ENCODE measurements around the gene NFIC.
A peak's percentile ranks its signal among the peaks of the same experiment; 100 is the strongest.

Gene NFIC

DNA sequence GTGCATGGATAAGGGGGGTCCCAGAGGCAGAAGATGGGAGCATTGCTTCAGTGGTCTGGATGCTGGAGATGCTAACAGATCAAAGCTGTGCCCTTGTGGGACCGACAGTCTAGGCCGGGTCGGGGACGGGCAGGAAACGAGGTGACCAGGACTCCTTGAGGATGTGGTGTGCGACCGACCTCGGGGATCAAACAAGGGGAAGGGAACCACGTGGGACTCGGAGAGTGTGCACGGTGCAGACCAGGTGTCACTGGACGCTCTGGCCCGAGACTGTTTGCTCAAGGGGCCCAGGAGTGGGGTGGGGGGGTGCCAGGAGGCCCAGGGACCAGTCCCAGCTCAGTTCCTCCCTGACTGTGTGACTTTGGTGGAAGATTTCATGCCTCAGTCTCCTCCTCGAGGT is 6.0 kb downstream of the NFIC start:
- Histone ChIP-seq H3K14ac (ENCODE audit: low read length in 2 of 2) (no peak overlapping the region), H2AFZ (ENCODE audit: low read depth, low read length) (no peak overlapping the region), H3K23ac (ENCODE audit: low read length in 2 of 2) (no peak overlapping the region), H2BK15ac (ENCODE audit: low read depth, poor library complexity, severe bottlenecking) (no peak overlapping the region), H3K4me1 (ENCODE audit: control insufficient read depth, insufficient read depth, low read depth, low read length) (peaks cover 45% of the 10 kb centered on the region), H2BK120ac (ENCODE audit: low read depth, low read length) (no peak overlapping the region), H3K9me3 (ENCODE audit: control insufficient read depth, low read length) (no peaks in the 10 kb centered on the region), H3K27me3 (ENCODE audit: control insufficient read depth in 1 of 2, insufficient read depth in 1 of 2, low read length in 2 of 2) (no peaks in the 10 kb centered on the region), H3K79me1 (replicated peaks; ENCODE audit: low read length, poor library complexity, severe bottlenecking) (peaks cover 22% of the 10 kb centered on the region), H4K8ac (ENCODE audit: low read length) (peak overlapping the region; percentile 3), H4K91ac (ENCODE audit: low read length) (no peak overlapping the region), H3K4me3 (ENCODE audit: insufficient read depth in 1 of 2, low read depth in 1 of 2, low read length in 2 of 2) (no peak overlapping the region), H3K4ac (ENCODE audit: low read depth in 1 of 2, low read length in 2 of 2) (no peak overlapping the region), H3K27ac (ENCODE audit: low read length, poor library complexity, severe bottlenecking) (no peak overlapping the region), H2BK5ac (ENCODE audit: low read depth, low read length, poor library complexity, severe bottlenecking) (no peak overlapping the region), H3K36me3 (ENCODE audit: control insufficient read depth in 1 of 2, insufficient read depth in 2 of 2, low read depth in 1 of 2, low read length in 2 of 2) (peaks cover 9 to 26% of the 10 kb centered on the region in 2 experiments), H3K18ac (ENCODE audit: low read depth in 1 of 2, low read length in 2 of 2) (no peak overlapping the region), H3K9ac (ENCODE audit: low read length) (no peak overlapping the region), H2BK12ac (ENCODE audit: low read length in 2 of 2) (no peak overlapping the region), H3K4me2 (ENCODE audit: low read length, poor library complexity, severe bottlenecking) (no peak overlapping the region), H2AK5ac (ENCODE audit: low read length, severe bottlenecking) (no peak overlapping the region)
- no peak for DNase-seq
- 76% methylated on average over 13 of the region's 14 CpGs for WGBS

DNA sequence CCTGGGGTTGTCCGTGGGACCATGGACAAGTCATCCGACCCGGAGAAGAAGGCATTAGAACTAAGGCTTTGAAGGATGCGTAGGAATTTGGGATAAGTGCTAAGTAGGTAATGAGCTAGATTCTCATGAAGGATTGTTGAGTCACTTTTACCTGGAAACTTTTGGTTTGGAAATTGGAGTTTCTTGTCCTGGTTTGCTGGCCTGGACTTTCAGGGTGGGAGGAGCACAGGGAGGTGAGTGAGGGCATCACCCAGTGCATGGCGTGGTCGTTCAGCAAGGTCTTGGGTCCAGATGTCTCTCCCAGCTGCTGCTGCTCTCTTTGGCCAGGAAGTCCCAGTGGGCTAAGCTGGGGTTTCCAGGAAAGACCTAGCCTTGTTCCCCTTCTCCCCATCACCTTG is 7.6 kb downstream of the NFIC start:
- no peak overlapping the region for H2BK120ac ChIP-seq (ENCODE audit: low read depth, low read length)
- no peak overlapping the region for H2AFZ ChIP-seq (ENCODE audit: low read depth, low read length)
- no peak overlapping the region for H2BK5ac ChIP-seq (ENCODE audit: low read depth, low read length, poor library complexity, severe bottlenecking)
- H3K14ac ChIP-seq (ENCODE audit: low read length in 2 of 2): no peak overlapping the region
- H3K23ac ChIP-seq (ENCODE audit: low read length in 2 of 2): no peak overlapping the region
- H3K9me3 ChIP-seq (ENCODE audit: control insufficient read depth, low read length): no peaks in the 10 kb centered on the region
- no peak overlapping the region for H3K4ac ChIP-seq (ENCODE audit: low read depth in 1 of 2, low read length in 2 of 2)
- H3K79me1 ChIP-seq (replicated peaks; ENCODE audit: low read length, poor library complexity, severe bottlenecking): peaks cover 29% of the 10 kb centered on the region
- peak overlapping the region; percentile 57 for H3K9ac ChIP-seq (ENCODE audit: low read length)
- no peak overlapping the region for H2AK5ac ChIP-seq (ENCODE audit: low read length, severe bottlenecking)
- H2BK15ac ChIP-seq (ENCODE audit: low read depth, poor library complexity, severe bottlenecking): no peak overlapping the region
- H3K18ac ChIP-seq (ENCODE audit: low read depth in 1 of 2, low read length in 2 of 2): peak overlapping the region in 1 of 2 experiments; percentile 14
- peak overlapping the region; percentile 39 for H4K8ac ChIP-seq (ENCODE audit: low read length)
- 78% methylated on average over 6 of the region's 6 CpGs for WGBS
- H3K27ac ChIP-seq (ENCODE audit: low read length, poor library complexity, severe bottlenecking): no peak overlapping the region
- H3K4me1 ChIP-seq (ENCODE audit: control insufficient read depth, insufficient read depth, low read depth, low read length): peaks cover 31% of the 10 kb centered on the region
- H2BK12ac ChIP-seq (ENCODE audit: low read length in 2 of 2): peak overlapping the region in 1 of 2 experiments; percentile 3
- H3K36me3 ChIP-seq (ENCODE audit: control insufficient read depth in 1 of 2, insufficient read depth in 2 of 2, low read depth in 1 of 2, low read length in 2 of 2): peaks cover 9 to 26% of the 10 kb centered on the region in 2 experiments
- H3K4me2 ChIP-seq (ENCODE audit: low read length, poor library complexity, severe bottlenecking): no peak overlapping the region
- H3K27me3 ChIP-seq (ENCODE audit: control insufficient read depth in 1 of 2, insufficient read depth in 1 of 2, low read length in 2 of 2): no peaks in the 10 kb centered on the region
- DNase-seq: no peak
- no peak overlapping the region for H3K4me3 ChIP-seq (ENCODE audit: insufficient read depth in 1 of 2, low read depth in 1 of 2, low read length in 2 of 2)
- H4K91ac ChIP-seq (ENCODE audit: low read length): no peak overlapping the region

DNA sequence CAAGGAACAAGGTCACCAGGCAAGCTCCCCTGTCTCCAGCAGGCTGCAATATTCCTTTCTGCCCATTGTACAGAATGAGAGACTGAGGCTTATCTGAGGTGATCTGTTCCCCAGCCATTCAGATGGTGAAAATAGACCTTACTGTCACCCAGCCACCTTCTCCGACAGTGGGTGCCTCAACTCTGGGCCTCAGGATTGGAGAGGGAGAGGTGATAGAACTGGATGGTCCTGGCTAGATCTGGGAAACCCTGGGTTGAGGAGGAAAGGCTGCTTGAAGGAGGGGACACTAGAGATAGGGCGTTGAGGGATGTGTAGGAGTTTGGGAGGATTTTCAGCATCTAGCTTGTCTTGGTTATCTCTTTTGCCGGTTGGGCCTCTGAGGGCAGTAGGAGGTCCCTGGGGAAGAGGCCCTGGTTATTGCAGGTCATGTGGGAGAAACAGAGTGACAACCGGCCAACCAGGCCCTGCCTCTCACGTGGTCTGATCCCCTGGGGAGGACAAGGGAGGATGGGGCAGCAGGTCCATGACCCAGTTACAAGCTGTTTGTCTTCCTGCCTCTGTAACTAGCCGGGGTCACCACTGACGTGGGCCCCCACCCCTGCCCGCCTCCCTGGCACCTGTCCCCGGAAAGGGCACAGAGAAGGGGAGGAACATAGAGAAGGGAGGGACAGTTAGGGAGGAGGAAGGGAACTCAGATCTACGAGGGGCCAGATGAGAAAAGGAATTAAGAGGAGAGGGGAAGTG is 8.2 kb downstream of the NFIC start:
- Histone ChIP-seq H3K4me1 (ENCODE audit: control insufficient read depth, insufficient read depth, low read depth, low read length) (peaks cover 31% of the 10 kb centered on the region), H2BK15ac (ENCODE audit: low read depth, poor library complexity, severe bottlenecking) (peak overlapping the region; percentile 12), H2BK5ac (ENCODE audit: low read depth, low read length, poor library complexity, severe bottlenecking) (no peak overlapping the region), H3K4me2 (ENCODE audit: low read length, poor library complexity, severe bottlenecking) (no peak overlapping the region), H4K91ac (ENCODE audit: low read length) (peak overlapping the region; percentile 52), H3K36me3 (ENCODE audit: control insufficient read depth in 1 of 2, insufficient read depth in 2 of 2, low read depth in 1 of 2, low read length in 2 of 2) (peaks cover 9 to 26% of the 10 kb centered on the region in 2 experiments), H2BK120ac (ENCODE audit: low read depth, low read length) (no peak overlapping the region), H4K8ac (ENCODE audit: low read length) (peak overlapping the region; percentile 39), H2AFZ (ENCODE audit: low read depth, low read length) (no peak overlapping the region), H3K27me3 (ENCODE audit: control insufficient read depth in 1 of 2, insufficient read depth in 1 of 2, low read length in 2 of 2) (no peaks in the 10 kb centered on the region), H2BK12ac (ENCODE audit: low read length in 2 of 2) (peak overlapping the region in 1 of 2 experiments; percentile 68), H2AK5ac (ENCODE audit: low read length, severe bottlenecking) (no peak overlapping the region), H3K9ac (ENCODE audit: low read length) (peak overlapping the region; percentile 57), H3K4ac (ENCODE audit: low read depth in 1 of 2, low read length in 2 of 2) (no peak overlapping the region), H3K27ac (ENCODE audit: low read length, poor library complexity, severe bottlenecking) (no peak overlapping the region), H3K18ac (ENCODE audit: low read depth in 1 of 2, low read length in 2 of 2) (peak overlapping the region; percentile 14 to 64), H3K23ac (ENCODE audit: low read length in 2 of 2) (no peak overlapping the region), H3K14ac (ENCODE audit: low read length in 2 of 2) (peak overlapping the region in 1 of 2 experiments; percentile 56), H3K9me3 (ENCODE audit: control insufficient read depth, low read length) (no peaks in the 10 kb centered on the region), H3K79me1 (replicated peaks; ENCODE audit: low read length, poor library complexity, severe bottlenecking) (peaks cover 29% of the 10 kb centered on the region), H3K4me3 (ENCODE audit: insufficient read depth in 1 of 2, low read depth in 1 of 2, low read length in 2 of 2) (no peak overlapping the region)
- WGBS: 58% methylated on average over 9 of the region's 10 CpGs
- no peak for DNase-seq

DNA sequence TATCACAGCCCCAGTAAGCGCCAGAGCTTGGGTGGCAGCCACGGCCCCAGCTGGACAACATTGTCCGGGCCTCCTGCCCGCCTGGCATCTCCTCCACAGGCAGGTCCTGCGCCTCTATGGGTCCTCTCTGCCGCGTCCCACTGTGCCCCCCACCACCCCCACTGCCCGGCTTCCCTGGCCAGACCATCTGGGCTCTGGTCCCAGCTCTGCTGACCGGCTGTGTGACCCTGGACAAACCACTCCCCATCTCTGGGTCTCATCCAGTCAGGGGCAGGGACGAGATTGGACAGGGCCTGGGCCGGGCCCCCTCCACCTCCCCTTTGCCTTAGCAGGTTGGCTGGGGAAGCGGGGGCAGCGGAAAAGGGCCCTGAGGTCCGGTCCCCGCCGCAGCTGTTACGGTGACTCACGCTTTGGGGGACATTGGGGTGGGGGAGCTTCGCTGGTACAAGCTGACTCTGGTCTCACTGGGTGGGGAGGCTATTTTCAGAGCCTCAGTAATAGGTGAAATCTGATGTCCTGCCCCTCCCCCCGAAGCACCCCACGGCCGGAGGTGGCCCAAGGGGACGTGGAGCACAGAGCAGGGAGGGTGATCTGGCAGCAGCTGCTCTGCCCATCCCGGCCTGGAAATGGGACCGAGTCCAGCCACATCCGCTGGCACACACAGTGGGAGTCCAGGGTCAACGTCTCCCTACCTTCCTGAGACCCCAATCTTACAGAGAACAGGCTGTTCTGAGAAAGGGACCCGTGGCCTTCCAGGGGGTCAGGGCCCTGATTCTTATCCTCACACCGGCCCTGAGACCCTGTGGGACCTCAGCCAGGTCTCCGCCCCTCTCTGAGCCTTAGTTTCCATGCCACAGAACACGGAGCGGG is 9.1 kb downstream of the NFIC start:
- H2BK120ac ChIP-seq (ENCODE audit: low read depth, low read length): no peak overlapping the region
- peak; percentile 45 for DNase-seq

More for the DNA sequence above, 9.1 kb downstream of the NFIC start:
- Histone ChIP-seq H2BK12ac (ENCODE audit: low read length in 2 of 2) (peak overlapping the region; percentile 15 to 76), H3K9ac (ENCODE audit: low read length) (peak overlapping the region; percentile 57), H2BK15ac (ENCODE audit: low read depth, poor library complexity, severe bottlenecking) (no peak overlapping the region), H3K27ac (ENCODE audit: low read length, poor library complexity, severe bottlenecking) (no peak overlapping the region), H4K91ac (ENCODE audit: low read length) (peak overlapping the region; percentile 66), H3K36me3 (ENCODE audit: control insufficient read depth in 1 of 2, insufficient read depth in 2 of 2, low read depth in 1 of 2, low read length in 2 of 2) (peaks cover 9 to 26% of the 10 kb centered on the region in 2 experiments), H2AFZ (ENCODE audit: low read depth, low read length) (no peak overlapping the region), H3K14ac (ENCODE audit: low read length in 2 of 2) (peak overlapping the region in 1 of 2 experiments; percentile 95), H3K23ac (ENCODE audit: low read length in 2 of 2) (peak overlapping the region in 1 of 2 experiments; percentile 62), H3K27me3 (ENCODE audit: control insufficient read depth in 1 of 2, insufficient read depth in 1 of 2, low read length in 2 of 2) (no peaks in the 10 kb centered on the region), H3K4me1 (ENCODE audit: control insufficient read depth, insufficient read depth, low read depth, low read length) (peaks cover 23% of the 10 kb centered on the region), H3K79me1 (replicated peaks; ENCODE audit: low read length, poor library complexity, severe bottlenecking) (peaks cover 27% of the 10 kb centered on the region), H3K9me3 (ENCODE audit: control insufficient read depth, low read length) (no peaks in the 10 kb centered on the region), H3K18ac (ENCODE audit: low read depth in 1 of 2, low read length in 2 of 2) (peak overlapping the region; percentile 4 to 64), H2AK5ac (ENCODE audit: low read length, severe bottlenecking) (no peak overlapping the region), H3K4me2 (ENCODE audit: low read length, poor library complexity, severe bottlenecking) (peak overlapping the region; percentile 47), H4K8ac (ENCODE audit: low read length) (peak overlapping the region; percentile 30), H2BK5ac (ENCODE audit: low read depth, low read length, poor library complexity, severe bottlenecking) (no peak overlapping the region), H3K4me3 (ENCODE audit: insufficient read depth in 1 of 2, low read depth in 1 of 2, low read length in 2 of 2) (peak overlapping the region in 1 of 2 experiments; percentile 10), H3K4ac (ENCODE audit: low read depth in 1 of 2, low read length in 2 of 2) (no peak overlapping the region)
- WGBS: 66% methylated on average over 31 of the region's 32 CpGs

All from mesenchymal stem cell (in vitro differentiated cells and primary cell).